ENCODE results near the gene TCF12.

The TCF12 gene

GRCh38 chr15:57019496-57020160, 101.2 kb downstream of the TCF12 start:
- H3F3A ChIP-seq (ENCODE audit: insufficient read depth, low read length), result no peaks in the 10 kb centered on the region
- H4K20me1 ChIP-seq (ENCODE audit: insufficient read depth, low read length), result no peaks in the 10 kb centered on the region
- no peak overlapping the region for H3K4me3 ChIP-seq (ENCODE audit: low read depth, low read length, poor library complexity, severe bottlenecking)
- H3K27me3 ChIP-seq (ENCODE audit: insufficient read depth, low read length), result no peaks in the 10 kb centered on the region
- no peaks in the 10 kb centered on the region for H3K4me1 ChIP-seq (ENCODE audit: insufficient read depth, low read length, severe bottlenecking)
- peaks cover 42% of the 10 kb centered on the region for H3K79me2 ChIP-seq (ENCODE audit: insufficient read depth, low read length)
- TF ChIP-seq CTCF (IDR thresholded peaks at IDR 0.05; ENCODE audit: low read length) (no peak), EZH2 (IDR thresholded peaks at IDR 0.05; ENCODE audit: borderline replicate concordance, low read length) (no peak)
- no peaks in the 10 kb centered on the region for H3K9me2 ChIP-seq (ENCODE audit: low read depth, low read length)
- no peak overlapping the region for H2AFZ ChIP-seq (ENCODE audit: low read length)
- no peak overlapping the region for H3K9ac ChIP-seq (ENCODE audit: low read length)
- H3K4me2 ChIP-seq (ENCODE audit: low read length), result no peak overlapping the region
- H3K27ac ChIP-seq (ENCODE audit: low read depth, low read length, poor library complexity, severe bottlenecking), result no peak overlapping the region
- H3K9me3 ChIP-seq (ENCODE audit: low read length), result no peaks in the 10 kb centered on the region; the same call in 1 of the 2 replicates
- H3K36me3 ChIP-seq (ENCODE audit: insufficient read depth, low read length), result peaks cover 6% of the 10 kb centered on the region; the same call in 1 of the 2 replicates

GRCh38 chr15:57025264-57025926, 107.0 kb downstream of the TCF12 start:
- Histone ChIP-seq H3K27ac (ENCODE audit: low read depth, low read length, poor library complexity, severe bottlenecking) (no peak overlapping the region), H3K36me3 (ENCODE audit: insufficient read depth, low read length) (0 out of 2 replicates have a peak, but pooled peaks cover 6% of the 10 kb centered on the region)

GRCh38 chr15:57026016-57026592, 107.7 kb downstream of the TCF12 start:
- TF ChIP-seq EZH2 (IDR thresholded peaks at IDR 0.05; ENCODE audit: borderline replicate concordance, low read length), result no peak
- no peak for TF ChIP-seq CTCF (IDR thresholded peaks at IDR 0.05; ENCODE audit: low read length)
- no peak overlapping the region for H3K4me2 ChIP-seq (ENCODE audit: low read length)
- no peak overlapping the region for H3K4me3 ChIP-seq (ENCODE audit: low read depth, low read length, poor library complexity, severe bottlenecking)
- peaks cover 60% of the 10 kb centered on the region for H3K79me2 ChIP-seq (ENCODE audit: insufficient read depth, low read length)
- H3K27ac ChIP-seq (ENCODE audit: low read depth, low read length, poor library complexity, severe bottlenecking), result no peak overlapping the region
- no peaks in the 10 kb centered on the region for H3K9me2 ChIP-seq (ENCODE audit: low read depth, low read length)
- no peaks in the 10 kb centered on the region for H4K20me1 ChIP-seq (ENCODE audit: insufficient read depth, low read length)
- no peaks in the 10 kb centered on the region for H3K27me3 ChIP-seq (ENCODE audit: insufficient read depth, low read length)
- H2AFZ ChIP-seq (ENCODE audit: low read length), result no peak overlapping the region
- H3K9me3 ChIP-seq (ENCODE audit: low read length), result no peaks in the 10 kb centered on the region
- no peaks in the 10 kb centered on the region for H3F3A ChIP-seq (ENCODE audit: insufficient read depth, low read length)
- H3K4me1 ChIP-seq (ENCODE audit: insufficient read depth, low read length, severe bottlenecking), result peaks cover 1% of the 10 kb centered on the region
- no peak overlapping the region for H3K9ac ChIP-seq (ENCODE audit: low read length)
- 0 out of 2 replicates have a peak, but pooled peaks cover 6% of the 10 kb centered on the region for H3K36me3 ChIP-seq (ENCODE audit: insufficient read depth, low read length)

More at GRCh38 chr15:57025264-57025926, 107.0 kb downstream of the TCF12 start:
- Histone ChIP-seq H3F3A (ENCODE audit: insufficient read depth, low read length) (no peaks in the 10 kb centered on the region), H4K20me1 (ENCODE audit: insufficient read depth, low read length) (no peaks in the 10 kb centered on the region), H3K4me1 (ENCODE audit: insufficient read depth, low read length, severe bottlenecking) (no peaks in the 10 kb centered on the region), H3K9me3 (ENCODE audit: low read length) (no peaks in the 10 kb centered on the region), H3K4me3 (ENCODE audit: low read depth, low read length, poor library complexity, severe bottlenecking) (no peak overlapping the region), H3K27me3 (ENCODE audit: insufficient read depth, low read length) (no peaks in the 10 kb centered on the region), H3K9ac (ENCODE audit: low read length) (no peak overlapping the region), H3K79me2 (ENCODE audit: insufficient read depth, low read length) (peaks cover 55% of the 10 kb centered on the region), H3K4me2 (ENCODE audit: low read length) (no peak overlapping the region), H2AFZ (ENCODE audit: low read length) (no peak overlapping the region), H3K9me2 (ENCODE audit: low read depth, low read length) (no peaks in the 10 kb centered on the region)
- no peak for TF ChIP-seq CTCF (IDR thresholded peaks at IDR 0.05; ENCODE audit: low read length)
- TF ChIP-seq EZH2 (IDR thresholded peaks at IDR 0.05; ENCODE audit: borderline replicate concordance, low read length), result no peak
